Neural cell (in vitro differentiated cells): Measurements from ENCODE around the gene PIP5K1B. TPM values are rescaled to one million over a fixed set of nuclear protein-coding genes. Genes with fewer than 3 reads are reported as not detected.

ENCODE experiments used
- H2AFZ ChIP-seq: fragments of 200-600, 300-800 bp; sonication (generic), shearing (Covaris generic); 2 replicates; pipeline ENCODE4 v1.6.0; 2014; ENCODE audit warnings: low read depth, mild to moderate bottlenecking, antibody characterized with exemption, low read length, moderate library complexity
- H3F3A ChIP-seq: fragments of 200-600 bp; shearing (Covaris generic); 2 replicates; pipeline ENCODE4 v1.6.1; 2016; ENCODE audit warnings: mild to moderate bottlenecking, moderate library complexity, mixed read lengths, antibody characterized with exemption, low read length; ENCODE audit not compliant: insufficient read depth, poor library complexity, severe bottlenecking
- H3K27ac ChIP-seq: fragments of 200-600, 300-800 bp; sonication (generic), shearing (Covaris generic); 2 replicates; pipeline ENCODE4 v1.5.1; 2014; ENCODE audit warnings: mild to moderate bottlenecking, low read length, moderate library complexity
- H3K27me3 ChIP-seq: fragments of 300-800, 200-600 bp; sonication (generic), shearing (Covaris generic); 2 replicates; pipeline ENCODE4 v1.6.0; 2014; ENCODE audit warnings: mild to moderate bottlenecking, low read depth, low read length, moderate library complexity; ENCODE audit not compliant: insufficient read depth
- H3K36me3 ChIP-seq: fragments of 300-800, 200-600 bp; sonication (generic), shearing (Covaris generic); 2 replicates; pipeline ENCODE4 v1.5.1; 2014; ENCODE audit warnings: mild to moderate bottlenecking, antibody characterized with exemption, low read length, moderate library complexity; ENCODE audit not compliant: insufficient read depth
- H3K4me2 ChIP-seq: fragments of 300-800, 200-600 bp; sonication (generic), shearing (Covaris generic); 2 replicates; pipeline ENCODE4 v1.6.0; 2014; ENCODE audit warnings: mild to moderate bottlenecking, low read length
- H3K4me3 ChIP-seq: fragments of 300-800, 200-600 bp; sonication (generic), shearing (Covaris generic); 2 replicates; pipeline ENCODE4 v1.5.1; 2014; ENCODE audit warnings: mild to moderate bottlenecking, low read length, moderate library complexity
- H3K79me2 ChIP-seq: fragments of 200-600 bp; shearing (Covaris generic); replicated peaks from 2 replicates; pipeline ENCODE4 v1.6.0; 2014; ENCODE audit warnings: mild to moderate bottlenecking, low read length, moderate library complexity; ENCODE audit not compliant: insufficient read depth
- H3K9ac ChIP-seq: fragments of 300-800, 200-600 bp; sonication (generic), shearing (Covaris generic); 2 replicates; pipeline ENCODE4 v1.6.1; 2016; ENCODE audit warnings: mild to moderate bottlenecking, low read length, mixed read lengths
- H3K9me2 ChIP-seq: fragments of 200-600 bp; shearing (Covaris generic); 2 replicates; pipeline ENCODE4 v1.6.1; 2016; ENCODE audit warnings: mild to moderate bottlenecking, low read length, mixed read lengths; ENCODE audit not compliant: insufficient read depth
- H3K9me3 ChIP-seq: fragments of 200-600, 300-800 bp; sonication (generic), shearing (Covaris generic); 2 replicates; pipeline ENCODE4 v1.6.1; 2016; ENCODE audit warnings: mild to moderate bottlenecking, mixed run types, low read length, moderate library complexity, mixed read lengths
- H4K20me1 ChIP-seq: fragments of 200-600 bp; shearing (Covaris generic); 2 replicates; pipeline ENCODE4 v1.6.1; 2016; ENCODE audit warnings: mild to moderate bottlenecking, mixed run types; ENCODE audit not compliant: insufficient read depth
- CTCF ChIP-seq: fragments of 450-650 bp; IDR thresholded peaks from 2 replicates; pipeline ENCODE4 v1.5.1; 2014; ENCODE audit warnings: antibody characterized with exemption, mild to moderate bottlenecking, moderate library complexity; ENCODE audit not compliant: poor library complexity, severe bottlenecking
- EP300 ChIP-seq: fragments of 450-650 bp; conservative IDR thresholded peaks from 2 replicates; pipeline ENCODE4 v1.6.1; 2014; ENCODE audit warnings: antibody characterized with exemption, mild to moderate bottlenecking, moderate library complexity; ENCODE audit not compliant: poor library complexity, severe bottlenecking
- EZH2 ChIP-seq: fragments of 200-600, 300-800 bp; shearing (Covaris generic), sonication (generic); IDR thresholded peaks from 2 replicates; pipeline ENCODE4 v1.6.1; 2014; ENCODE audit warnings: antibody characterized with exemption, low read length, borderline replicate concordance, mild to moderate bottlenecking; ENCODE audit not compliant: insufficient read depth, poor library complexity, severe bottlenecking
- MXI1 ChIP-seq: fragments of 450-650 bp; conservative IDR thresholded peaks from 2 replicates; pipeline ENCODE4 v1.6.1; 2014; ENCODE audit warnings: antibody characterized with exemption, mild to moderate bottlenecking; ENCODE audit not compliant: poor library complexity, severe bottlenecking
- POLR2AphosphoS5 ChIP-seq: IDR thresholded peaks from 2 replicates; pipeline ENCODE4 v1.6.1; 2012
- RAD21 ChIP-seq: fragments of 450-650 bp; conservative IDR thresholded peaks from 2 replicates; pipeline ENCODE4 v1.6.1; 2014; ENCODE audit warnings: antibody characterized with exemption, mild to moderate bottlenecking, moderate library complexity
- SMC3 ChIP-seq: fragments of 450-650 bp; conservative IDR thresholded peaks from 2 replicates; pipeline ENCODE4 v1.6.1; 2014; ENCODE audit warnings: antibody characterized with exemption, mild to moderate bottlenecking, moderate library complexity; ENCODE audit not compliant: poor library complexity
- TAF1 ChIP-seq: IDR thresholded peaks from 2 replicates; pipeline ENCODE4 v1.6.1; 2012; ENCODE audit warnings: low read depth
- polyA plus RNA-seq: library from polyadenylated mRNA; depleted of rRNA; stranded (reverse); fragments of >200 nt; gene quantifications from 2 replicates; pipeline ENCODE4 v1.2.3, GENCODE V29; 2014
- TF ChIP-seq, protein P1 (sequence below): IDR thresholded peaks from 2 replicates; pipeline ENCODE4 v1.6.1; 2012; ENCODE audit warnings: borderline replicate concordance

The PIP5K1B gene
- polyA plus RNA-seq, 1 donor from 2014 or later: 1.5 TPM

DNA sequence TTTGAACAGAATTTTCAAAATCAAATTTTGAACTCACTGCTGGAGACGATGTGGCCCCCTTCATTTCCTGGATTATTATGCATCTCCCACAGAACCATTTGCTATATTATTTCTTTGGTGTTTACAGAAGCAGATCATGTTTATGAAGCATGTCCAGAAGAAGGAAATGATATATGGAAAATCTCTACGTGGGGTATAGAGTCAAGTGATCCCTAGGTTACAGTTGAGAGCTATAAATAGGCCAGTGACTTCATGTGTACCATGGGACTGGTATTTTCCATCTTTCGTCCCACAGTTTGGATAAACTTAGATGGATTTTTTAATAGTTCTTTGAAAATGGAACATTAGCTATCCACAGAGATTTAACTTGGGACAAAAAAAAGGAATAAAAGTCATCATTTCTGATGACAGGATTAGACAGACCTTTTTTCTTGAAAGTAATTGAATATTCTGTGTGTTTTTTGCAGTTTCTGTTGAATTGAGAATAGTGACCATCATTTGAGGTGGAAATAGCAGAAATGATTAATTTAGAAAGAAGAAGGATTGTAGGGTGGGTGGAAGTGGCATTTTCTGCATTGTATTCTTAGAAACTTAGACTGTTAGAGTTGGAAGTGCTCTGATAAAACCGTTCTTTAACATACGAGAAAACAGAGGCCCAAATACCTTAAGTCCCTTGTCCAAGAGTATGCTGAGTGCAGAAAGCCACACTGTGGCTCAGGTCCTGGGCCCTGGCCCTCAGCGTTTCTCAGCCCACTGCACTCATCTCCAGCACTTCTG, 136.4 kb downstream of the PIP5K1B start:
- H3K27ac ChIP-seq: no peak overlapping the region
- H4K20me1 ChIP-seq: no peaks in the 10 kb centered on the region
- H2AFZ ChIP-seq: no peak overlapping the region
- H3K36me3 ChIP-seq: no peaks in the 10 kb centered on the region
- no peak overlapping the region for H3K4me2 ChIP-seq
- H3K27me3 ChIP-seq: no peaks in the 10 kb centered on the region
- H3K9ac ChIP-seq: no peak overlapping the region
- H3K79me2 ChIP-seq: no peaks in the 10 kb centered on the region
- H3F3A ChIP-seq: no peaks in the 10 kb centered on the region
- no peaks in the 10 kb centered on the region for H3K9me2 ChIP-seq
- TF ChIP-seq EP300: no peak
- TF ChIP-seq RAD21: no peak
- TF ChIP-seq CTCF: no peak
- TF ChIP-seq POLR2AphosphoS5: no peak
- TF ChIP-seq, protein P1, sequence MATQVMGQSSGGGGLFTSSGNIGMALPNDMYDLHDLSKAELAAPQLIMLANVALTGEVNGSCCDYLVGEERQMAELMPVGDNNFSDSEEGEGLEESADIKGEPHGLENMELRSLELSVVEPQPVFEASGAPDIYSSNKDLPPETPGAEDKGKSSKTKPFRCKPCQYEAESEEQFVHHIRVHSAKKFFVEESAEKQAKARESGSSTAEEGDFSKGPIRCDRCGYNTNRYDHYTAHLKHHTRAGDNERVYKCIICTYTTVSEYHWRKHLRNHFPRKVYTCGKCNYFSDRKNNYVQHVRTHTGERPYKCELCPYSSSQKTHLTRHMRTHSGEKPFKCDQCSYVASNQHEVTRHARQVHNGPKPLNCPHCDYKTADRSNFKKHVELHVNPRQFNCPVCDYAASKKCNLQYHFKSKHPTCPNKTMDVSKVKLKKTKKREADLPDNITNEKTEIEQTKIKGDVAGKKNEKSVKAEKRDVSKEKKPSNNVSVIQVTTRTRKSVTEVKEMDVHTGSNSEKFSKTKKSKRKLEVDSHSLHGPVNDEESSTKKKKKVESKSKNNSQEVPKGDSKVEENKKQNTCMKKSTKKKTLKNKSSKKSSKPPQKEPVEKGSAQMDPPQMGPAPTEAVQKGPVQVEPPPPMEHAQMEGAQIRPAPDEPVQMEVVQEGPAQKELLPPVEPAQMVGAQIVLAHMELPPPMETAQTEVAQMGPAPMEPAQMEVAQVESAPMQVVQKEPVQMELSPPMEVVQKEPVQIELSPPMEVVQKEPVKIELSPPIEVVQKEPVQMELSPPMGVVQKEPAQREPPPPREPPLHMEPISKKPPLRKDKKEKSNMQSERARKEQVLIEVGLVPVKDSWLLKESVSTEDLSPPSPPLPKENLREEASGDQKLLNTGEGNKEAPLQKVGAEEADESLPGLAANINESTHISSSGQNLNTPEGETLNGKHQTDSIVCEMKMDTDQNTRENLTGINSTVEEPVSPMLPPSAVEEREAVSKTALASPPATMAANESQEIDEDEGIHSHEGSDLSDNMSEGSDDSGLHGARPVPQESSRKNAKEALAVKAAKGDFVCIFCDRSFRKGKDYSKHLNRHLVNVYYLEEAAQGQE: no peak
- no peak for TF ChIP-seq EZH2
- TF ChIP-seq MXI1: no peak
- no peak for TF ChIP-seq SMC3
- no peak for TF ChIP-seq TAF1
- H3K9me3 ChIP-seq: no peaks in the 10 kb centered on the region
- no peak overlapping the region for H3K4me3 ChIP-seq

- no peaks in the 10 kb centered on the region for H4K20me1 ChIP-seq
- H3K9ac ChIP-seq: no peak overlapping the region
- no peak for TF ChIP-seq RAD21
- TF ChIP-seq, protein P1: no peak
- no peak for TF ChIP-seq SMC3
- no peak for TF ChIP-seq CTCF
- TF ChIP-seq EZH2: no peak
- no peak for TF ChIP-seq EP300
- TF ChIP-seq MXI1: no peak
- no peak for TF ChIP-seq TAF1
- TF ChIP-seq POLR2AphosphoS5: no peak
- H3K27me3 ChIP-seq: no peaks in the 10 kb centered on the region
- H3K36me3 ChIP-seq: no peaks in the 10 kb centered on the region
- H3K4me2 ChIP-seq: no peak overlapping the region
- H3K9me3 ChIP-seq: no peaks in the 10 kb centered on the region
- no peak overlapping the region for H2AFZ ChIP-seq
- H3K27ac ChIP-seq: no peak overlapping the region
- no peaks in the 10 kb centered on the region for H3K9me2 ChIP-seq
- H3K79me2 ChIP-seq: no peaks in the 10 kb centered on the region
- no peaks in the 10 kb centered on the region for H3F3A ChIP-seq
- H3K4me3 ChIP-seq: no peak overlapping the region
Observed at GRCh38 chr9:68842568-68842967, 137.5 kb downstream of the PIP5K1B start.
